Activated naive CD8-positive, alpha-beta T cell (primary cell): ENCODE data around the gene LGMN.
"Not testable (repeated sequence)": the region's sequence is repeated elsewhere in the genome, so short reads cannot be mapped to it uniquely, and the experiment has no call there.

ENCODE experiments used
- H3K27ac Mint-ChIP-seq: one replicate; pipeline ENCODE4 v1.8.0; 2021; ENCODE audit warnings: mixed read lengths
- H3K27me3 Mint-ChIP-seq: one replicate; pipeline ENCODE4 v1.8.0; 2021; ENCODE audit warnings: mixed read lengths
- H3K36me3 Mint-ChIP-seq: one replicate; pipeline ENCODE4 v1.8.0; 2021; ENCODE audit warnings: mixed read lengths
- H3K4me1 Mint-ChIP-seq: one replicate; pipeline ENCODE4 v1.8.0; 2021; ENCODE audit warnings: low read depth, mixed read lengths
- H3K4me3 Mint-ChIP-seq: one replicate; pipeline ENCODE4 v1.8.0; 2021; ENCODE audit warnings: mild to moderate bottlenecking, mixed read lengths
- H3K9me3 Mint-ChIP-seq: one replicate; pipeline ENCODE4 v1.8.0; 2021; ENCODE audit warnings: low read depth, mixed read lengths

Gene LGMN

GRCh38 chr14:92775292-92775691 lies 26.9 kb upstream of the LGMN start:
- H3K36me3 Mint-ChIP-seq, H3K27me3 Mint-ChIP-seq, H3K9me3 Mint-ChIP-seq, H3K27ac Mint-ChIP-seq, H3K4me3 Mint-ChIP-seq: not testable (repeated sequence)
- peaks cover 12% of the 10 kb centered on the region for H3K4me1 Mint-ChIP-seq

- no peaks in the 10 kb centered on the region for H3K9me3 Mint-ChIP-seq
- no peaks in the 10 kb centered on the region for H3K27me3 Mint-ChIP-seq
- peaks cover 7% of the 10 kb centered on the region for H3K4me1 Mint-ChIP-seq
- H3K4me3 Mint-ChIP-seq, result no peak overlapping the region
- no peak overlapping the region for H3K27ac Mint-ChIP-seq
- peaks cover 2% of the 10 kb centered on the region for H3K36me3 Mint-ChIP-seq
Observed at GRCh38 chr14:92774572-92774971, 26.1 kb upstream of the LGMN start.

- Mint-ChIP-seq H3K4me3 (no peak overlapping the region), H3K27ac (no peak overlapping the region), H3K36me3 (peaks cover 2% of the 10 kb centered on the region), H3K9me3 (no peaks in the 10 kb centered on the region), H3K27me3 (no peaks in the 10 kb centered on the region), H3K4me1 (peaks cover 14% of the 10 kb centered on the region)
Observed at GRCh38 chr14:92770484-92770883, 22.1 kb upstream of the LGMN start.

GRCh38 chr14:92768795-92769194 lies 20.4 kb upstream of the LGMN start:
- Mint-ChIP-seq H3K27ac (no peak overlapping the region), H3K4me3 (no peak overlapping the region), H3K9me3 (no peaks in the 10 kb centered on the region), H3K36me3 (no peaks in the 10 kb centered on the region), H3K4me1 (peaks cover 9% of the 10 kb centered on the region), H3K27me3 (no peaks in the 10 kb centered on the region)

GRCh38 chr14:92768236-92768635 lies 19.8 kb upstream of the LGMN start:
- H3K4me1 Mint-ChIP-seq, H3K9me3 Mint-ChIP-seq, H3K36me3 Mint-ChIP-seq, H3K4me3 Mint-ChIP-seq, H3K27me3 Mint-ChIP-seq, H3K27ac Mint-ChIP-seq: not testable (repeated sequence)

GRCh38 chr14:92763666-92764631 lies 15.5 kb upstream of the LGMN start:
- not testable (repeated sequence) for H3K27ac Mint-ChIP-seq, H3K9me3 Mint-ChIP-seq, H3K4me3 Mint-ChIP-seq, H3K27me3 Mint-ChIP-seq, H3K36me3 Mint-ChIP-seq
- H3K4me1 Mint-ChIP-seq, result peaks cover 23% of the 10 kb centered on the region

GRCh38 chr14:92760524-92760805 lies 12.0 kb upstream of the LGMN start:
- H3K4me3 Mint-ChIP-seq, result peak overlapping the region; percentile 48
- H3K9me3 Mint-ChIP-seq, result no peaks in the 10 kb centered on the region
- no peaks in the 10 kb centered on the region for H3K36me3 Mint-ChIP-seq
- no peak overlapping the region for H3K27ac Mint-ChIP-seq
- no peaks in the 10 kb centered on the region for H3K27me3 Mint-ChIP-seq
- peaks cover 16% of the 10 kb centered on the region for H3K4me1 Mint-ChIP-seq

- Mint-ChIP-seq H3K27me3 (no peaks in the 10 kb centered on the region), H3K4me3 (peak overlapping the region; percentile 6), H3K9me3 (no peaks in the 10 kb centered on the region)
Observed at GRCh38 chr14:92759679-92760523, 11.5 kb upstream of the LGMN start.

GRCh38 chr14:92759300-92759678 lies 10.9 kb upstream of the LGMN start:
- peaks cover 16% of the 10 kb centered on the region for H3K4me1 Mint-ChIP-seq
- H3K9me3 Mint-ChIP-seq, result no peaks in the 10 kb centered on the region
- H3K27me3 Mint-ChIP-seq, result no peaks in the 10 kb centered on the region
- no peaks in the 10 kb centered on the region for H3K36me3 Mint-ChIP-seq
- no peak overlapping the region for H3K27ac Mint-ChIP-seq
- no peak overlapping the region for H3K4me3 Mint-ChIP-seq

More at GRCh38 chr14:92759679-92760523, 11.5 kb upstream of the LGMN start:
- H3K36me3 Mint-ChIP-seq, result no peaks in the 10 kb centered on the region
- peaks cover 16% of the 10 kb centered on the region for H3K4me1 Mint-ChIP-seq
- H3K27ac Mint-ChIP-seq, result peak overlapping the region; percentile 46

- H3K4me3 Mint-ChIP-seq, result no peak overlapping the region
- H3K9me3 Mint-ChIP-seq, result no peaks in the 10 kb centered on the region
- no peak overlapping the region for H3K27ac Mint-ChIP-seq
- no peaks in the 10 kb centered on the region for H3K27me3 Mint-ChIP-seq
- no peaks in the 10 kb centered on the region for H3K36me3 Mint-ChIP-seq
- peaks cover 17% of the 10 kb centered on the region for H3K4me1 Mint-ChIP-seq
Observed at GRCh38 chr14:92756446-92756845, 8.0 kb upstream of the LGMN start.

GRCh38 chr14:92755495-92755894 lies 7.1 kb upstream of the LGMN start:
- H3K9me3 Mint-ChIP-seq, result no peaks in the 10 kb centered on the region
- H3K27me3 Mint-ChIP-seq, result no peaks in the 10 kb centered on the region
- H3K4me1 Mint-ChIP-seq, result peaks cover 21% of the 10 kb centered on the region
- no peaks in the 10 kb centered on the region for H3K36me3 Mint-ChIP-seq
- no peak overlapping the region for H3K4me3 Mint-ChIP-seq
- no peak overlapping the region for H3K27ac Mint-ChIP-seq

- H3K27ac Mint-ChIP-seq, result no peak overlapping the region
- H3K9me3 Mint-ChIP-seq, result no peaks in the 10 kb centered on the region
- H3K27me3 Mint-ChIP-seq, result no peaks in the 10 kb centered on the region
- H3K36me3 Mint-ChIP-seq, result no peaks in the 10 kb centered on the region
- no peak overlapping the region for H3K4me3 Mint-ChIP-seq
- H3K4me1 Mint-ChIP-seq, result peaks cover 21% of the 10 kb centered on the region
Observed at GRCh38 chr14:92754966-92755365, 6.5 kb upstream of the LGMN start.

GRCh38 chr14:92753250-92753649 lies 4.8 kb upstream of the LGMN start:
- H3K4me1 Mint-ChIP-seq, result peaks cover 30% of the 10 kb centered on the region
- no peak overlapping the region for H3K27ac Mint-ChIP-seq
- no peaks in the 10 kb centered on the region for H3K27me3 Mint-ChIP-seq
- H3K4me3 Mint-ChIP-seq, result no peak overlapping the region
- no peaks in the 10 kb centered on the region for H3K36me3 Mint-ChIP-seq
- H3K9me3 Mint-ChIP-seq, result no peaks in the 10 kb centered on the region

GRCh38 chr14:92751819-92752218 lies 3.4 kb upstream of the LGMN start:
- no peak overlapping the region for H3K27ac Mint-ChIP-seq
- H3K9me3 Mint-ChIP-seq, result no peaks in the 10 kb centered on the region
- peaks cover 42% of the 10 kb centered on the region for H3K4me1 Mint-ChIP-seq
- H3K27me3 Mint-ChIP-seq, result no peaks in the 10 kb centered on the region
- no peaks in the 10 kb centered on the region for H3K36me3 Mint-ChIP-seq
- H3K4me3 Mint-ChIP-seq, result no peak overlapping the region

- Mint-ChIP-seq H3K4me1 (peaks cover 42% of the 10 kb centered on the region), H3K9me3 (no peaks in the 10 kb centered on the region), H3K27me3 (no peaks in the 10 kb centered on the region), H3K27ac (no peak overlapping the region), H3K4me3 (peak overlapping the region; percentile 85), H3K36me3 (no peaks in the 10 kb centered on the region)
Observed at GRCh38 chr14:92750994-92751400, 2.6 kb upstream of the LGMN start.
